HG02884 (cell line): ENCODE results near the gene PRR7.
A peak's percentile ranks its signal among the peaks of the same experiment; 100 is the strongest.
"Not testable (repeated sequence)": the region's sequence is repeated elsewhere in the genome, so short reads cannot be mapped to it uniquely, and the experiment has no call there.

Source experiments
- ATAC-seq: cut with Tn5 transposase; IDR thresholded peaks from one replicate; pipeline ENCODE4 v1.9.1; 2021; ENCODE audit warnings: mild to moderate bottlenecking, moderate library complexity; ENCODE audit not compliant: unreplicated experiment

The PRR7 gene, protein sequence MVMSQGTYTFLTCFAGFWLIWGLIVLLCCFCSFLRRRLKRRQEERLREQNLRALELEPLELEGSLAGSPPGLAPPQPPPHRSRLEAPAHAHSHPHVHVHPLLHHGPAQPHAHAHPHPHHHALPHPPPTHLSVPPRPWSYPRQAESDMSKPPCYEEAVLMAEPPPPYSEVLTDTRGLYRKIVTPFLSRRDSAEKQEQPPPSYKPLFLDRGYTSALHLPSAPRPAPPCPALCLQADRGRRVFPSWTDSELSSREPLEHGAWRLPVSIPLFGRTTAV

DNA sequence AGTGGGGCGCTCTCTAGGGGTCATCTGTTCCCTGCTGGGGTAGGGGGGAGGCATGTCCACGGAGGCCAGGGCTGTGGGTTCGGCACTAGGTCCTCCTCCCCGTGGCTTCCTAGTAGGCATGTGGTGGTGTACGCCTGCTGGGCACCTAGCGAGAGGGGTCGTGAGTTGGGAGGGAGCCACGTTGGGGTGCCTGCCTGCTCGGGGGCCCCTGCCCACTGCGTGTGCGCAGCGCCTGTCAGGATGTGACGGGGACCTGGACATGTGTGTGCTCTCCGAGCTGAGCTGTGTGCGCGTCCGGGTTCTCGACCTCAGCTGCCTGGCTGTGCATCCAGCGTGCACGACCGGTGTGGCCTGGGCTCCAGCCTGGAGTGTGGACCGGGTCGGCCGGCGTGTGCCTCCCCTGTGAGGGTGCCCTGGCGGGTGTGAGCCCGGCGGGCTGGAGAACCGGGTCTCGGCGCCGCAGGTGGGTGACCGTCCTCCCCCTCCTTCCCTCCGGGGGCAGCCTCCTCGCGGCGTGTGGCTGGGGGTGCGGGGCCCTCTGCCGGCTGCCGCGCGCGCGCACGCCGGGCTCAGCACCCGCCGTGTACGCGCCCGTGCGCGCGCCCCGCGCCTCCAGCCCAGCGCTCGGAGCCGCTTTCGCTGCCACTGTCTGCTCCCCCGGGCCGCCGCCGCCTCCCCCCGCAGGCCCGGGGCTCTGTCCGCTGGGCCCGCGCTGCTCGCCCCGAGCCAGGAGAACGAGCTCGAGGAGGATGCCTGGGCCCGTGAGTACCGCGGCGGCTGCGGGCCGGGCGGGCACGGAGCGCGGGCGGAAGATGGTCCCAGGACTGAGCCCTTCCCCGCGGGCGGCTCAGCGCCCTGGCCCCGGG is at the start of gene PRR7:
PRR7 (plus strand) TSS at position 615 of the 866 bp plus-strand sequence. CDS start 8,254 bp downstream, outside the sequence.
- peak; percentile 43 for ATAC-seq

GRCh38 chr5:177397875-177398390 is 48.7 kb upstream of the PRR7 start:
- no peak for ATAC-seq

GRCh38 chr5:177399997-177400868 is 46.4 kb upstream of the PRR7 start, which contains the start of gene PFN3:
PFN3 (minus strand) TSS chr5:177400661; CDS start chr5:177400576, 85 bp downstream.
- no peak for ATAC-seq

DNA sequence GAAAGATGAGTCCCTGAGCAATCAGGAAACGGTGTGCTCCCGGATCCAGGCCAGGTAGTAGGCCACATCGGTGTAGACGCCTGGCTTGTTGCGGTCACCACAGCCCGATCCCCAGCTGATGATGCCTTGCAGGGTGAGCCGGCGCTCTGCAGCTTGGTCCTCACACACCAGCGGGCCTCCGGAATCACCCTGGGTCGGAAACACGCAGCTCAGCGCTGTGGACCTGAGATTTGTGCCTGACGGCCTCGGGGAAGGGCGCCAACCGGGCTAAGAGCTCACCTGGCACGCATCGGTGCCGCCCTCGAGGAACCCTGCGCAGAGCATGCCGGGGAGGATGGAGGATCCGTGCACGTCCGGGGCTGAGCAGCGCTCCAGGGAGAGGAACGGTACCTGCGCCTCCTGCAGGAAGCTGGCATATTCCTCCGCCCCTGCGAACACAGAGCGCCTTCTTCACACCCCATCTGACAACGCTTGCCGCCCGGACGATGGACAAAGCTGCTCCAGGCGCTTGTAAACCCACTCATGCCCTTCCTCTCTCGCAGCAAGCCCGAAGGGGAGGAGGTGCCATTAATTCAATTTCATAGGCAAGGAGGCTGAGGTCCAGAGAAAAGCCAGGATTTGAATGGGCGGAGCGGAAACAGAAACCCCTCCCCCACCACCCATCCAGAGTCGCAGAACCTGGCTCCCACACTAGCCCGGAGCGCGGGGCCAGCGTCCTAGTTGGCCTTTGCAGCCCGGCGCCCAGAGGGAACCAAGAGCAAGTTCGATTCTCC is 44.2 kb upstream of the PRR7 start:
- ATAC-seq: no peak

- no peak for ATAC-seq
Measured at GRCh38 chr5:177403102-177403791, 43.4 kb upstream of the PRR7 start.

DNA sequence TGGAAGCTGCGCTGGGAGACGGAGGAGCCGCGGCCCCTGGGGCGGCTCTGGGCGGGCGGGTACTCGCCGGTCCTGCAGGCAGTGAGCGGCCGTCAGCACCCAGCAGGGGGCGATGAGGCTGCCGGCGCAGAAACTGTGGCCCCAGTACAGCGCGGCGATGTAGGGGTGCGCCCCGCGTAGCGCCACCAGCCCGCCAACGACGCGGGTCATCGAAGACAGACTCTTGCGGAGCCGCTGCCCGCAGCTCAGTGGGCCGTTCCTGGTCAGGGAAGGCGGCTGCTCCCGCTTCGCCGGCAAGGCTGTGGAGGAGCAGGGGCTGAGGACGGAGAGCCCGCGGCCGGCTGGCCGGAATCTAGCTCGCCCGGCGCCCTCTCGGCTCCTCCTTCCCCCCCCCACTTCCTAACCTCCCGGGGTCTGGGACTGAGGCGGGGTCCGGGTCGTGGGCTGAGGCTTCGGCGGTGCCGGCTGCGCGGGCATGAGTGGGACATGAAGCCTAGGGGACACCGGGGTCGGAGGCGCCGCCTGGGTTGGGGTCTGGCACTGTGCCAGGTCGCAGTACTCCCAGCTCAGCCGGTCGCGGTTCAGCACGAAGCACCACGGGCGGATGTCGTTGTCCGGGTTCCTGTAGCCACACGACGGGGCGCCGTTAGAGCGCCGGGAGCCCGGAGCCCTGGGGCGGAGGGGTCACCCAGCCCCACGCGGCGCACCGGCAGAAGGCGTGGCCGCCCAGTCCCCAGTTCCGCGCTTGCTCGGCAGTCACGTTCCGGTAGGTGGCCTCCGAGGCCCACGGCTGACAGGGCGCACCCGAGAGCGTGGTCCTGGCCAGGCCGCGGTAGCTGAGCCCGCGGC is 42.6 kb upstream of the PRR7 start:
- peak; percentile 68 for ATAC-seq

DNA sequence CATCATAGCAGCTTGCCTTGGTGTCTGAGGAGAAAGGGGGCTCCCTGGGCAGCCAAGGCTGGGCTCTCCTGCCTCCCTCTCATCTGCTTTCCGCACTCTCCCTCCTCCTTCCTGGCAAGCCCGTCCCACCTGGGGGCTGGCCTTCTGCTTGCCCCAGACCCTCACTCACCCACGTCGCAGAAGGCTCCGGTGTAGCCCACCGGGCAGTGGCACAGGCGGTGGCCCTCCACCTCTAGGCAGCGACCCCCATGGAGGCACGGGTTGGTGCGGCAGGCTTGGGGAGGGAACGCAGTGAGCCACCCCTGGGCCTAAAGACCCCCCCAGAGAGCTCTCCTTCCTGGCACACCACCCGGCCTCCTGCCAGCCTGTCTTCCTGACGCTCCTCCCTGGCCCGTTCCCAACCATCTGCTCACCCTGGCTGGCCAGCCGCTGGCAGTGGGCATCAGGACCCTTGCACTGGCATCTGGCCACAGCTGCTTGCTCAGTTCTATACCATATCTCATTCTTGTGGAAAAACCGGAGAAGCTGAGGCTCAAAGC is 41.9 kb upstream of the PRR7 start:
- no peak for ATAC-seq

DNA sequence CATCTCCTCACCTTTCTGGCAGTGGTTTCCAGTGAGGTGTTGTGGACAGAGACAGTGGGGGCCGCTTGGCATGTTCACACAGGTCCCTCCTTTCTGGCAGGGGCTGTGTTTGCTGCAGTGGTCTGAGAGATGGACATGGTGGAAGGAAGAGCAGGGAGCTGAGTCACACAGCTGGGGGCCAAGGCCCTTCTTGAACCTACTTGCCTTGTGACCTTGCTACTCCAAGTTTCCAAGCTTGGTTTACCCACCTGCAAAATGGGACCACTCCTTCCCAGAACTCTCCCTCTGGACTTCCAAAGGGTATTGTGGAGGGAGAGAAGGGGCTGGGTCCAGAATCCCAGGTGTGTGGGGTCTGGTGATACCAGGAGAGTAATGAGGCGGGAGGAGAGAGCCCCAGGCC is 41.3 kb upstream of the PRR7 start:
- no peak for ATAC-seq

DNA sequence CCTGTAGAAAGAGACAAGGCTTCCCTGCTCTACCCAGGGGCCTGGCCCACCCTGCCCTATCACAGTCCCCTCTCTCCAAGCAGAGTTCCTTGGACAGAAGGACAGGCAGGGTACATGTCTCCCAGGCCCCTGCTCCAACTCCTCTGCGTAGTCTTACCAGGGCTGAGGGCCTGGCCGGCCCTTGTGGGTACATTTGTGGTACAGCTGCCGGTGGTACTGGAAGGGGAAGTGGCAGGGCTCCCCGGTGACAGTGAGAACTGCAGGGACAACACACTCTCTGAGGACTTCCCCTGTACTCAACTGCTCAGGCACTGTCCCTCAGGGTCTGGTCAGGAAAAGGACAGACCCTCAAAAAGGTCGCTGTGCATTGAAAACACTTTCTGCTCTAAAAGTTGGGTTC is 40.8 kb upstream of the PRR7 start:
- no peak for ATAC-seq

DNA sequence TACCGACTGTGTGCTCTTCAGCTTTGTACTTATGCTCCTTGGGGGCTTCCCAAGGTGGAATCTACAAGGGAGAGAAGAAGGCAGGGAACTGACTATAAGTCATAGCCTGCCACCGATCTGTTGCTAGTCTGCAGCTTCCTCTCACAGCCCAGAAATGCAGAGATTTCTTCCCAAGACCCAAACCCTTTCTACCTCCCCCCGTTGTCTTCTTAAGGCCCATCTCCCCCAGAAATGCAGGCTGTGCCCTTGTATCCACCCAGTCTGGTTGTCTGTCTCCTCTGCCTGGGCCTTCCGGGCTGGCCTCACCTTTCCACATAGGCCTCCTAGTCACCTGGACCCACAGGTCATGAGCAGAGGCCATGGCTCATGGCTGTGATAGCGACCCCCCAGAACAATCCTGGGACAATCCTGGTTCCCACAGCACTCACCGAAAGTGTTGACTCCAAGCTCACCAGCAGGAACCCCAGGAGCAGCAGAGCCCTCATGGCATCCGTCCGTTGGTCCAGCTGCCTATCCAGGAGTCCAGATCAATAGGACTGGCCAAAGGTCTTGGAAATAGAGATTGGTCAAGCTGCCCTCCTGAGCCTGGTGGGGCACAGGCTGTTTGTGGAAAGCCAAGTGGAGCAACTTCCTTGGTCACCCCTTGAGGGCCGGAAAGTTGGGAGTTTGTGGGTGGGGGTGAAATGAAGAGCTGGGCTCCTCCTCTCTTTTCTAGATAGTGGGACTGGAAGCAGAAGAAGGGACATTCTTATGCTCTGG is 37.4 kb upstream of the PRR7 start, which contains the start of gene F12:
F12 (minus strand) TSS at position 522 of the 759 bp plus-strand sequence; CDS start at position 485, 37 bp downstream.
- ATAC-seq: no peak

- no peak for ATAC-seq
Measured at GRCh38 chr5:177410575-177410974, 36.0 kb upstream of the PRR7 start.

- ATAC-seq: peak; percentile 54
Measured at GRCh38 chr5:177412603-177413233, 33.9 kb upstream of the PRR7 start.

DNA sequence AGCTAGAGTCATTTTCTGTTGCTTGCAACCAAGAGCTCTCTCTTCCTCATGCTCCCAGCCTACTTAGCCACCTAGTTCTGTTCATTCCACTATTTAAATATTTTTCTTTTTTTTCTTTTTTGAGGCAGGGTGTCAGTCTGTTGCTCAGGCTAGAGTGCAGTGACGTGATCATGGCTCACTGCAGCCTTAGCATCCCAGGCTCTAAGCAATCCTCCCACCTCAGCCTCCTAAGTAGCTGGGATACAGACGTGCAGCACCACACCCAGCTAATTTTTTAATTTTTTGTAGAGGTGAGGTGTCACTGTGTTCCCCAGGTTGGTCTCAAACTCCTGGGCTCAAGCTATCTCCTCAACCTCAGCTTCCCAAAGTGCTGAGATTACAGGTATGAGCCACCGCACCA is 32.1 kb upstream of the PRR7 start:
- no peak for ATAC-seq

GRCh38 chr5:177417081-177417480 is 29.5 kb upstream of the PRR7 start:
- not testable (repeated sequence) for ATAC-seq

DNA sequence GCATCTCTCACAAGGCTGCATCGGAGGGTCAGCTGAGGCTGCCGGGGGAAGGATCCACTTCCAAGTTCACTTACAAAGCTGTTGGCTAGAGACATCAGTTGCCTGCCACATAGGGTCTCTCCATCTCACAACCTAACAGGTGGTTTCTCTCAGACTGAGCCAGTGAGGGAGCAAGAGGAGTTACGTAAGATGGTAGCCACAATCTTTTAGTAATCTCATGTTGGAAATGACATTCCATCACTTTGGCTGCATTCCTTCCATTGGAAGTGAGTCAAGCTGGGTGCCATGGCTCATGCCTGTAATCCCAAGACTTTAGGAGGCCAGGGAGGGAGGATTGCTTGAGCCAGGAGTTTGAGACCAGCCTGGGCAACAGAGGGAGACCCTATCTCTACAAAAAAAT is 27.6 kb upstream of the PRR7 start:
- ATAC-seq: no peak

GRCh38 chr5:177420472-177420871 is 26.1 kb upstream of the PRR7 start:
- ATAC-seq: not testable (repeated sequence)
